HG02981 (cell line): ENCODE results near the gene SCYL1.

ENCODE experiments used
- ATAC-seq: cut with Tn5 transposase; IDR thresholded peaks from one replicate; pipeline ENCODE4 v1.9.1; 2021; ENCODE audit warnings: mild to moderate bottlenecking, moderate library complexity; ENCODE audit not compliant: unreplicated experiment

SCYL1 gene

GRCh38 chr11:65578667-65579066 is 53.8 kb downstream of the SCYL1 start:
- ATAC-seq, result no peak

- no peak for ATAC-seq
Measured at GRCh38 chr11:65579291-65579690, 54.4 kb downstream of the SCYL1 start.

GRCh38 chr11:65580031-65580692 is 55.3 kb downstream of the SCYL1 start:
- ATAC-seq, result no peak

- ATAC-seq, result no peak
Measured at GRCh38 chr11:65580756-65581155, 55.9 kb downstream of the SCYL1 start.

DNA sequence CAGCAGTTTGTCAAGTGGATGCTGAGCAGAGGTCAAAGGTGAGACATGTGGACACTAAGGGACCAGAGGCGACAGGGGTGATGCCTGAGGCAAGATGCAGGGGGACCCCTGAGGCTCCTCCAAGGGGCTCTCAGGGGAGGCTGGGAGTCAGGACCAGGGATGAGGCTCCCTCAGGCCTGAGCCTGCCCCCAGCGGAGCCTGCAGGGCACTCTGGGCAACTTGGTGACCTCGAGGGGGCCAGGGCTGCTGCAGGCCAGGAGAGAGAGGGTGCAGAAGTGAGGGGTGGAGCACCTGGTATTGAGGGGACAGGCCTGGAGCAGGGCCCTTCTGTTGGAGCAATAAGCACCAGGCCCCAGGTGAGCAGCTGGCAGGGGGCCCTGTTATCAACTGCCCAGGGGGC is 57.0 kb downstream of the SCYL1 start:
- ATAC-seq, result no peak

DNA sequence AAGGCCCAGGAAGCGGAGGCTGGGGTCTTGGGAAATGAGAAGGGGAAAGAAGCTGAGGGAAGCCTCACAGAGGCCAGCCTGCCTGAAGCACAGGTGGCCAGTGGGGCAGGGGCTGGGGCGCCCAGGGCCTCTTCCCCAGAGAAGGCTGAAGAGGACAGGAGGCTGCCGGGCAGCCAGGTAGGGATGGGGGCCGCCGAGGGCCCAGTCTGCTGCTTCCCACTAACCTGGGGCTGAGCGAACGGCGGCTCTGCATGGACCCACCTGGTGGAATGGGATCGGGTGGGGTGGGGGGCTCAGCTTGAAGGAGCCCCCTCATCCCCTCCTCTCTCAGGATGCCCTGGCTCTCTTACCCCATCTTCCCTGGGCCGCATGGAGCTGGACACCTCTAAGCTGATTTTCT is 58.7 kb downstream of the SCYL1 start:
- no peak for ATAC-seq

DNA sequence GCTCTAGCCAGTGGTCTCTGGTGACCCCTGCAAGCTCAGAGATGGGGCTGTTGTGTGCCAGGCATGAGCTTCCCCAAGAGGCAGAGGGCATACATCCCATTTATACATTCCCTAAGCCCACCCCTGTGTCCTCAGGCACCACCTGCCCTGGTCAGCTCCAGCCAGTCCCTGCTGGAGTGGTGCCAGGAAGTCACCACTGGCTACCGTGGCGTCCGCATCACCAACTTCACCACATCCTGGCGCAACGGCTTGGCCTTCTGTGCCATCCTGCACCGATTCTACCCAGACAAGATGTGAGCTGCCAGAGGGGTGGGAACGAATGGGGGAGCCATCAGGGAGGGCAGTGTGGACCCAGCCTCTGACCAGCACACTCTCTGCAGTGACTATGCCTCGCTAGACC is 59.2 kb downstream of the SCYL1 start:
- no peak for ATAC-seq

DNA sequence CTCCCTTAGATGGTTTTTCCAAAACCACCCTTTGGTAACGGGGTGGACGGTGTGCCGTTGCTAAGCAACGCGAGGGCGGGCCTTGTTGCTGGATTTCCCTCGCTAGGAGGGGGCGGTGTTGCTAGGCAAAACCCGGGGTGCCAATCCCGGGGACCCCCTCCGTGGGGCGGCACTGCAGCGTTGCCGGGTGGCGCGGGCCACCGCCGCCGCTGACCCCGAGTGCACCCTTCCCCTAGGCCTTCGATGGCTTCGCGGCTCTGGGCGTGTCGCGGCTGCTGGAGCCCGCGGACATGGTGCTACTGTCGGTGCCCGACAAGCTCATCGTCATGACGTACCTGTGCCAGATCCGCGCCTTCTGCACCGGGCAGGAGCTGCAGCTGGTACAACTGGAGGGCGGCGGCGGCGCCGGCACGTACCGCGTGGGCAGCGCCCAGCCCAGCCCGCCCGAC is 59.9 kb downstream of the SCYL1 start:
- no peak for ATAC-seq

GRCh38 chr11:65585396-65586246 is 60.7 kb downstream of the SCYL1 start:
- ATAC-seq, result no peak

DNA sequence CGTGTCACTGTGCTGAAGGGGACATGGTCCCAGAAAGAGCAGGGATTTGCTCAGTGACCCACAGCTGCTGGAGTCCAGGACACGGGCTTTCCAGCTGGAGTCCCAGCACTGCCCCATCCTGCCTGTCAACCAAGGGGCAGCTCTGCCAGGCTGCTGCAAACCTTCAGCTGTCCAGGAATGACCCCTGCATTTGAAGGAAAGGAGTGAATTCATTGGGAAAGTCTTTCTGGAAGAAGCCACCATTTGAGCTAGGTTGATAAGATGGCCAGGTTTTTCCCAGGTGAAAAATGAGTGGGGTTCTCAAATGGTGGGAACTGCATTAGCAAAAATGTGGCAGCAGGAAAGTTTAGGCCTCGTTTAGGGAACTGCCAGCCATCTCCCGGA is 61.4 kb downstream of the SCYL1 start:
- ATAC-seq, result no peak

DNA sequence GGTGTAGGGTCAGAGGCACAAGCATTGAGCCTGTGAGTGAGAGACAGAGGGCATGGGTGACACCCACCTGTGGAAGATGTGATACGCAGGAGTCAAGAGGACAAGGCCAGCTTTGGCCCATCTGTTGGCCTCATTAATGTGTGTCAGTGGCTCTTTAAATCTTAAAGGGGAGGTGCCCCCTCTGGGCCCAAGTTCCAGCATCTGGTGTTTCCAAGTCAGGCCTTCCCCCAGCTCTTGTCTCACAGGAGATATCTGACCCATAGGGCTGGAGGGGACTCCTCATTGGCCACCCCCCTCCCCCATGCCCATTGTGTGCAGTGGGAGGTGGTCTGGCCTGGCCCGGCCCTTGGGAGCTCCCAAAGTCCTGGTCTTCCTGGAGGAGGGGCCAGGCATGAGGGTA is 61.8 kb downstream of the SCYL1 start:
- ATAC-seq, result no peak
